GM19238 (cell line): ENCODE data around the gene UBE2M.
"Not testable (repeated sequence)": the region's sequence is repeated elsewhere in the genome, so short reads cannot be mapped to it uniquely, and the experiment has no call there.

Source experiments
- DNase-seq: peaks from one replicate; pipeline ENCODE4 v3.0.0; 2011; ENCODE audit warnings: low spot score; ENCODE audit not compliant: insufficient read length

The UBE2M gene

DNA sequence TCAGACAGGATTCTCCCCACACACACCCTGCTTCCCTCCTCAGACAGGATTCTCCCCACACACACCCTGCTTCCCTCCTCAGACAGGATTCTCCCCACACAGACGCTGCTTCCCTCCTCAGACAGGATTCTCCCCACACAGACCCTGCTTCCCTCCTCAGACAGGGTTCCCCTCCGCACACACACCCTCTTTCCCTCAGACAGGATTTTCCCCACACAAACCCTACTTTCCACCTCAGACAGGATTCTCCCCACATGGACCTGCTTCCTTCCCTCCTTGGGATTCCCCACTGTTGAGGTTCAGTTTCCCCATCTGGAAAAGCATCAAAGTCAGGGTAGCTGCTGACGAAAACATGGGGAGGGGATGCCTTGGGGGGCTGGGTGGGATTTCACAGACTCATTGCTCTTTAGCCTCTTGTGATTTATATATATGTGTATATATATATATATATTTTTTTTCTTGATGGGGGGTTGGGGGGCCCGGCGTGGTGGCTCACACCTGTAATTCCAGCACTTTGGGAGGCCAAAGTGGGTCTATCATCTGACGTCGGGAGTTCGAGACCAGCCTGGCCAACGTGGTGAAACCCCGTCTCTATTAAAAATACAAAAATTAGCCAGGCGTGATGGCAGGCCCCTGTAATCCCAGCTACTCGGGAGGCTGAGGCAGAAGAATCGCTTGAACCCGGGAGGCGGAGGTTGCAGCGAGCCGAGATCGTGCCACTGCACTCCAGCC, 15.6 kb downstream of the UBE2M start:
- DNase-seq, result not testable (repeated sequence)

GRCh38 chr19:58539169-58539559, 19.2 kb downstream of the UBE2M start:
- DNase-seq, result not testable (repeated sequence)

DNA sequence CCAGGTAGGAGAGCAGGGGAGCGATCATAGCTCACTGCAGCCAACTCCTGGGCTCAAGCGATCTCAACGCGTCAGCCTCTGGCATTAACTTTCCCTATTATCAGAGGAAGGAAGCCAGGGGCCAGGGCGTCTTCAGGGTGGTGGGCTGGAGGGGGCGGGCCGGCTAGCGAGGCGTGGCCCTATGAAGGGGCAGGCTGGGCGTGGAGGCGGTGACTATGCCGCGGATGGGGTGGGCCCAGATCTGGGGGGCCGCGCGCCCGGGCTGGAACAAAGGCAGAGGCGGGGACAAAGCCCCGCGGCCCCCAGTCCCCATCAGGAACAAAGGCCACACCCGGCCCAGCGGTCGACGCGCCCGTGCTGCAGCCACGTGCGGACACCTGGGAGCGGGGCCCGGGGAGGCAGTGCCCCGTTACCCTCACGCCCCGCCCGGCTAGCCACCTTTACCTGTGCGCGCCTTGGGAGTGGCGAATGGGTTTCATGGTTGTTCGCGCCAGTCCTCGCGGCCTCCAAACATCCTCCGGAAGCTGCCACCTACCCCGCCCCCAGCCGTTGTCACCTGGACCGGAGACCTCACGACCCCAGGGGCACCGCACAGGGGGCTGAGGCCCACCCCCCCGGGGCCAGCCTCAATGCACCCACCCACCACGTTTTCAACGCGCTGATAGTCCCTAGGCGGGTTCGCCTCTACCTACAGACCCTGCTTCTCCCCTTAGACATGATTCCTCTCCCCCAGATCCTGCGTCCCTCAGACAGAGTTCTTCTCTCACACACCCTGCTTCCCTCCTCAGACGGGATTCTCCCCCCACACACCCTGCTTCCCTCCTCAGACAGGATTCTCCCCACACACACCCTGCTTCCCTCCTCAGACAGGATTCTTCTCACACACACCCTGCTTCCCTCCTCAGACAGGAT, 19.9 kb downstream of the UBE2M start:
- DNase-seq, result no peak

DNA sequence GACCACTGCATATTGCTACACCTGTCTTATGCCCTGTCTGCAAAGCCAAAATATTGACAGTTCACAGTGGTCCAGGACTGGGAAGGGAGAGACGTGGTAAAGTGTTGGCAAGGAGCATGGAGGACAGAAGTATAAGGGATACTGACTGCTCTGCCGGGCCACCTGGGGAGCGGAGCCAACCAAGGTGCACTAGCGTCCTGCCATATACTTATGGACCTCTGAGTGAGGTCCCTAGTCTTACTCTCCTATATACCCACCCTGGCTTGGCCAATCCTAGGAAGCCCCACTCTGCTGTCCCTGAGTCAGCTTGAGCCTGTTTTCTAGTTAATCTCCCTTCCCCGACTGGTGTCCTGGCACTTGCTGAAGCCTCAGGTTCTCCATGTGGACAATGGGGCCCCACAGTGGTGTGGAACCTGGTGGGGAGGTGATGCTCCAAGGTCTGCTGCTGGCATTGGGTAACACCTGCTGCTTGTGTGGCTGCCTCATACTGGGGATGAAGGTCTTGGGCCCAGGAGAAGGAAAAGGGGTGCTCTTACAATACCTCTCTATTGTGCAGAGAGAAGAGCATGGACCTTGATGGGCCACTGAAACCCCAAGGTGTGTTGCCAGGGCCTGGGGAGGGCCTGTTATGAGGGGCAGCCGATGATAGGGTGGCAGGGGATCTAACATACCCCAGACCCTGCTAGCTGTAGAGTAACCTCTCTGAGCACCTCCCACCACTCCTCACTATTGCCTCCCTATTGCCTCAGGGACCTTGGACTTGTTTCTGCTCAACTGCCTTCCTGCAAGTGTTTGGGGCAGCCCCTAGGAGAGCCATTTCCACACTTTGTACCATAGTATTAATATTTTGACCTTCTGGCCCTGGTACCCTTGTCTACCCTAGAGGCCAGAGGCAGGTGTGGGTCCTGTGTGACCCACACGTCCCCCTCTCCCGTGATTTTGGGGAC, 21.3 kb downstream of the UBE2M start:
- DNase-seq, result no peak

DNA sequence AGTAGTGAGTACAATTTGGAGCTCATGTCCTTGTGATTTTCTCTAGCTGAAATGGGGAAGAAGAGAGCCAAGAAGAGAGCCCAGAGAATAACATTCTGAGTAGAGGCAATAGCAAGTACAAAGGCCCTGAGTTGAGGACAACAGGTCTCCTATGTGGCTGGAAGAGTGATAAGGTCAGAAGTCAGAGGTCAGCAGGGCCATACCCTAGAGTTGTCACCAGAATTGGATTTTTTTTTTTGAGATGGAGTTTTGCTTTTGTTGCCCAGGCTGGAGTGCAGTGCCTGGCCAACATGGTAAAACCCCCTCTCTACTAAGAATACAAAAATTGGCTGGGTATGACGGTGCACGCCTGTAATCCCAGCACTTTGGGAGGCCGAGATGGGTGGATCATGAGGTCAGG, 22.6 kb downstream of the UBE2M start:
- no peak for DNase-seq

DNA sequence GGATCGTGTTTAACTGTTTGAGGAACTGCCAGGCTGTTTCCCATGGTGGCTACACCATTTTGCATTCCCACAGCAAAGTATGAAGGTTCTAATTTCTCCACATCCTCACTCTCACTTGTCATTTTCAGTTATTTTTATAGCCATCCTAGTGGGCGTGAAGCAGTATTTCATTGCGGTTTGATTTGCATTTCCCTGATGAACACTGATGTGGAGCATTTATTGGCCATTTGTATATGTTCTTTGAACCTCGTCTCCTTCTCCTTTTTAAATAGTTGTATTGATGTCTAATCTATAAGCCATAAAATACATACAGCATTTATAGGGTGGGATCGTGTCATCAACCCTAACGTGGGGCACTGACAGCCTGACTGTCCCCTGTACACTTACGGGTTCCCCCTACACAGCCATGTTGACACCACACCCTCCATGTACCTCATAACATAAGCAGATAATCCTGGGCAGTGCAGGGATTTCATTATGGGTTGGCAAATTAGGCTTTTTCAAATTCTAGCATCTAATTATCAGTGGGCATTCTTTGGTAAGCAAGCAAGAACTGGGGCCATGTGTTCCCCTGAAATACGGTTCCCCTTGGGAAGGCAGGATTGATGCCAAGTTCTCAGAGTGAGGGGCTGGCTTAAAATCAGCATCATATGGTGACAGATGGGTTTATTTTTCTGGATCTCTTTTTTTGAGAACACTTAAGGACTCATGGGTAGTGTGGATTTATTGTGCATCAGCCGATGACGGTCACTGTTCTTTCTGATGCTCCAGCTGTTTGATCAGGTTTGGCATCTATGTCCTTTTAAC, 27.2 kb downstream of the UBE2M start:
- no peak for DNase-seq

- no peak for DNase-seq
Measured at GRCh38 chr19:58529405-58529804, 29.0 kb downstream of the UBE2M start.

GRCh38 chr19:58522709-58523108, 35.7 kb downstream of the UBE2M start:
- DNase-seq, result no peak

GRCh38 chr19:58521651-58522050, 36.8 kb downstream of the UBE2M start:
- DNase-seq, result no peak

DNA sequence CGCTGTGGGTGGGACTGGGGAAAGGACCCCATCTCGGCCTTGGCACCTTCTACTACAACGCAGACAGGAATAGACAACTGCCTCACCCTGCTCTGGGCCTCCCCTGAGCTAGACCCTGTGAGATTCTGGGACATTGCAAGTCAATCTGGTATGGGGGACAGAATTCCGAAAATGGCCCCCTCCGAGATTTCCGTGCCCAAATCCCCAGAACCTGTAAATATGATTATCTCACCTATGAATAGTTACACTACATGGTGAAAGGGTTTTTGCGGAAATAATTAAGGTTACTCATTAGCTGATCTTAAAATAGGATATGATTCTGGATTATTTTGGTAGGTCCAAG, 38.2 kb downstream of the UBE2M start:
- DNase-seq, result no peak

DNA sequence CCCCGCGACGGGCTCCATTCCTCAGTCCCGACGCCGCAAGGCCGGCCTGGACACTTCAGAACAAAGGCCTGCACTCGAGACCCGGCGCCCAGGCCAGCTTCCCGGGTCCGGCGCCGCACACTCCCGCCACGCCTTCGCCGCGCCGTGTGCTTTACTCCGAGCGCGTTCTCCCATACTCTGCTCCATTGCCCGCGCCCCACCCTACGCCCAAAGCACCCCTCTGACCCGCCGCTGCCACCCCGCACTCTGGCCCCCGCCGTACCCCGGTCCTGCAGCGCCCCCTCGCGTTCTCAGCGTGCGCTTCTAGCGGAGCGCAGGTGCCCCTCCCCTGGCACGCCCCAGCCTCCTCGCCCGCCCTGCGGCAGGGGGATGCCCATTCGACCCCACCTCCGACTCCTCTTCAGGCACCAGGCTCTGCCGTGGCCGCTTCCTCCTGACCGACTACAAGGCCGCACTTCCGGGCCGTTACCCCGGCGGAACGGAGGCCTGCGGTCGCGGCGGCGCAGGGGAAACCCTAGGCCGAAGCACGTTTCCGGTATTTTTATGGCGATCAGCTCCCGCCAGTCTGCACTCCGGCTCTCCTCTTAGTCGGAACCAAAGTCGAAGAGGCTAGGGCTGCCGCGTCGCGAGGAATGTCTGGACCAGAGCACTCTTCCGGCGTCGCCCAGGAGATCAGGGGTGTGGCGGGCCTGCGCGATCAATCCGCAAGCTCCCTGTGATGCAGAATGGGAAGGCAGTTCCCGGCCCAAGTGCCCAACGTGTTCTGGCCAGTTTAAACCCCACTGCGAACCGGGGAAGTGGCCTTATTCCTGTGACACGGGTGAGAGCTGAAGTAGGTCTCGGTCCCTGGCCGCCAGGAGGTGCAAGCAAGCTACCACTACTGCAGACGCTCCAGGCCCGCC, 38.8 kb downstream of the UBE2M start, which contains the start of gene ZBTB45:
TSS of gene ZBTB45 (minus strand) at position 456 of the 902 bp plus-strand sequence. CDS start 2,137 bp downstream, outside the sequence.
- peak; percentile 79 for DNase-seq

DNA sequence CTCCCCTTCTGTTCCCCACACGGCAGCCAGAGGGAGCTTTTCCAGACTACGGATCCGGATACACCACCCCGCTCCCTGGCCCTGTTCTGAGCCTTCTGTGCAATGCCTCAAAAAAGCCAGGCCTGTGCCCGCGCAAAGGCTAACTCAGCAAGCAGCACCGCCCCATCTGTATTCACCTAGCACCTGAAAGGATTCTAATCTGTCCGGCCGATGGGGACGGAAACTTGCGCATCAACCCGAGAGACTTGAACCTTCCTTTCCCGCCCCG, 39.4 kb downstream of the UBE2M start:
- peak; percentile 52 for DNase-seq

- DNase-seq, result no peak
Measured at GRCh38 chr19:58518256-58519086, 39.9 kb downstream of the UBE2M start.

GRCh38 chr19:58516964-58517833, 41.2 kb downstream of the UBE2M start:
- DNase-seq, result no peak

DNA sequence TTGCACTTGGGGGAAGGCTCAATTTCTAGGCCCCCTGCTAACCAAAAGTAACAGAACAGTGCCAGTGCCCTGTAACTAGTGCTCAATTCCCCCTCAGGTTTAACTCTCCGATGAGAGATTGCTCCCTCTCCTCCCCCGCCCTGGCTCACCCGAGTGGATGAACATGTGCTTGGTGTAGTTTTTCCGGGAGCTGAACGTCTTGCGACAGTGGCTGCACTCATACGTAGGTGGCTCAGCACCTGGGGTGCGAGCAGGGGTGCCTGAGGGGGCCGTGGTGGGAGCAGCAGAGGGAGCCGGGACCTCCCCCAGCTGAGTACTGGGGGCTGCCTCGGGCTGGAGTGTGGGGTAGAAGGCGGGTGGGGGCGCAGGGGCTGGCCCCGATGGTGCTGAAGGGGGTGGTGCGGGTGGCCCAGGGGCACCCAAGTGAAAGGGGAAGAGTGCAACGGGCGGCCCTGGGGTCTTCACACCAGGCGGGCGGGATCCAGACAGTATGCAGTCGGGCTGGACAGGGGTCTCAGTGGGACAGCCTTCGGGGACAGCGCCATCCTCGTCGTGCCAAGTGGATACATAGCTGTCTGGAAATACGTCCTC, 42.1 kb downstream of the UBE2M start:
- DNase-seq, result no peak

GRCh38 chr19:58515259-58515658, 43.2 kb downstream of the UBE2M start:
- no peak for DNase-seq

DNA sequence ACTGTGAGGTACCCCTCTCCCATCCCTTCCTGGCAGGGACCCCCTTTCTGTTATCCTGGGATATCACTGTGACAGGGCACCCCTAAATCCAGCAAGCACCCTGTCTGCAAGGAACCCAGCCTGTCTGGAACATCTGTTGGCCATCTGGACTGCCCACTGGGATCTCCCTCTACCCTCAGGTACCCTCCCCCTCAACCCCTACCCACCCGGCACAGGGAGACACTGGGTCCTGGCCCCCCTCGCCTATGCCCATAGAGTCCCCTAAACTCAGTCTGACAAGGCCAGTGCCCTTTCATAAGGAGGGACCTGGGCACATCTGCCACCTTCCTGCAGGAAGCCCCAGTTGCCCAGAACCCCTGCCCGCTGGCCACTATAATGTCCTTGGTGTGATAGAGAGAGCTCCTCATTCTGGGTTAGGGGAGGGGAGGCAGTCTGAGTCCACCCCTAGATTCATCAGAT, 43.8 kb downstream of the UBE2M start:
- DNase-seq, result no peak
